ENCODE measurements around the gene ZXDC. TPM values are rescaled to one million over a fixed set of nuclear protein-coding genes. Genes with fewer than 3 reads are reported as not detected.

The ZXDC gene
- total and polyA plus RNA-seq, 9 donors, result 14.4 to 47.3 (median 32.7) TPM

DNA sequence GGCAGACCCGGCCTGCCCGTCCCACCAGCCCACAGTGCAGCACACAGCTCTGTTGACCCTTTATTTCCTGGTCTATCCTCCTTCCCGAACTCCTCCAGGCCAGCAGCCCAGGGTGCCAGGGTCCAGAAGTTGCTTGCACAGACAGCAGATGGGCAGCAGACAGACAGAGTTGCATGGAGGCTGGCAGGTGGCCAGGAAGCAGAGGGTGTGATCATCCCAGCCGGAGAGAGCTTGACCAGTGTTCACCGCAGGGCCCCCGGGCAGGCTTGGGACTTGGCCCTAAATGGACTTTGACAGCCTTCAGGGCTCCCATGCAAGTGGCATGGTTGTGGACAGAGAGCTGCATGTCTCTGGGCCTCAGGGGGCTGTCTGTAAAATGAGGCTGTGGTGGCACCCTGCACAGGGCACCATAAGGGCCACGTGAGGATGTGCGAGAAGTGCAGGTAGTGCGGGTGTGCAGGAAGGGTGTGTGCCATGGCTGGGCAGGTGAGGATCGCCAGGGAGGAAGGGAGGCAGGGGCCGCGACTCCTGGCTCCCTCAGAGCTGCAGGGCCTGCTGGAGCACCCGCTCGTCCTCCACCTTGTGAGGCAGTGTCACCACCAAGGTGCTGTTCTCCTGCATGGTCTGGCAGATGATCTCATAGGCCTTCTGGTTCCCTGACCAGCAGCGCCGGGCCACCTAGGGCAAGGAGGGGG lies 6.3 kb upstream of the ZXDC start:
- Histone ChIP-seq H3K36me3 (no peaks in the 10 kb centered on the region), H3K9me3 (no peaks in the 10 kb centered on the region), H3K27ac (no peak overlapping the region), H3K4me3 (no peak overlapping the region), H3K27me3 (no peaks in the 10 kb centered on the region), H3K4me1 (ENCODE audit: insufficient read depth) (no peaks in the 10 kb centered on the region)
- WGBS, 3 donors, result 77 to 85% (median 84%) methylated on average over 16 of the region's 16 CpGs
- peak in 1 of 5 donors; percentile 43 for DNase-seq
- TF ChIP-seq EP300 (IDR thresholded peaks at IDR 0.05), result no peak
- TF ChIP-seq, protein P1, sequence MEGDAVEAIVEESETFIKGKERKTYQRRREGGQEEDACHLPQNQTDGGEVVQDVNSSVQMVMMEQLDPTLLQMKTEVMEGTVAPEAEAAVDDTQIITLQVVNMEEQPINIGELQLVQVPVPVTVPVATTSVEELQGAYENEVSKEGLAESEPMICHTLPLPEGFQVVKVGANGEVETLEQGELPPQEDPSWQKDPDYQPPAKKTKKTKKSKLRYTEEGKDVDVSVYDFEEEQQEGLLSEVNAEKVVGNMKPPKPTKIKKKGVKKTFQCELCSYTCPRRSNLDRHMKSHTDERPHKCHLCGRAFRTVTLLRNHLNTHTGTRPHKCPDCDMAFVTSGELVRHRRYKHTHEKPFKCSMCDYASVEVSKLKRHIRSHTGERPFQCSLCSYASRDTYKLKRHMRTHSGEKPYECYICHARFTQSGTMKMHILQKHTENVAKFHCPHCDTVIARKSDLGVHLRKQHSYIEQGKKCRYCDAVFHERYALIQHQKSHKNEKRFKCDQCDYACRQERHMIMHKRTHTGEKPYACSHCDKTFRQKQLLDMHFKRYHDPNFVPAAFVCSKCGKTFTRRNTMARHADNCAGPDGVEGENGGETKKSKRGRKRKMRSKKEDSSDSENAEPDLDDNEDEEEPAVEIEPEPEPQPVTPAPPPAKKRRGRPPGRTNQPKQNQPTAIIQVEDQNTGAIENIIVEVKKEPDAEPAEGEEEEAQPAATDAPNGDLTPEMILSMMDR (IDR thresholded peaks at IDR 0.05), result no peak
- TF ChIP-seq POLR2A (IDR thresholded peaks at IDR 0.05), result no peak
- intact Hi-C loops (cut with DNase I), result no loop called here

DNA sequence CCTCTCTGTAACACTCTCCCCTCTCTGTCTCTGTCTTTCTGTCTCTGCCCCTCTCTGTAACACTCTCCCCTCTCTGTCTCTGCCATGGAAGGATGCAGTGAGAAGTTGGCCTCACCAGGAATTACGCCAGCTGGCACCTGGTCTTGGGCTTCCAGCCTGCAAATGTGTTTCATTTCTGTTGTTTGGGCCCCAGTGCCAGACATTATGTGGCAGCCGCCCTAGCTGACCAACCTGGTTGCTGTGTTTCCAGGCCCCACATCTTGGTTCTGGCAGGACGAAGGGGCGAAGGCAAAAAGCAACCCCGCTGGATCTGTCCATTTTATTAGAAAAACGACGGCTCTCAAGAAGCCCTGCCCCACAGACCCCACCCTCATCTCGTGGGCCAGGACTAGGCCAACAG lies 5.2 kb upstream of the ZXDC start:
- Histone ChIP-seq H3K27ac (no peak overlapping the region), H3K9me3 (no peaks in the 10 kb centered on the region), H3K27me3 (no peaks in the 10 kb centered on the region), H3K36me3 (no peaks in the 10 kb centered on the region), H3K4me1 (ENCODE audit: insufficient read depth) (no peaks in the 10 kb centered on the region), H3K4me3 (no peak overlapping the region)
- intact Hi-C loops (cut with DNase I), result no loop called here
- 72 to 75% (median 75%) methylated on average over 8 of the region's 8 CpGs for WGBS, 3 donors
- no peak for DNase-seq
- TF ChIP-seq POLR2A (IDR thresholded peaks at IDR 0.05) (no peak), EP300 (IDR thresholded peaks at IDR 0.05) (no peak)
- TF ChIP-seq, protein P1 (IDR thresholded peaks at IDR 0.05), result no peak

DNA sequence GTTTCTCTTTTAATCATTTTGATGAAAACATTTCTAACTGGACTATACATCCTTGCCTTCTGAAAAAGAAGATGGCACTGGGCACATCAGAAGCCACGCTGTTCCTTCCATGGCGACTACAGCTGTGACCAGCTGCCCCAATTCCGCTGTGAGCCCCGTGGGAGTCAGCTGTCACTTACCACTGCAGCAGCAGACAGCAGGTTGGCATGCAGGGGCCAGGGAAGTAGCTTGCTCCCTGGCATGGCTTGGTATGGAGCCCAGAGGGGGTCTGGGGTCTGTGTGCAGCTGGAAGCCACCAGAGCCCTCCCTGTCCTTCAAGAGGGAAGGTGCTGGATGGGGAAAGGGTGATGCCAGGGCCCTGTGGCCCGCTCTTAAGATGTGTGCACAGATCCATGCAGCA lies 4.5 kb upstream of the ZXDC start:
- H3K27ac ChIP-seq, result no peak overlapping the region
- TF ChIP-seq EP300 (IDR thresholded peaks at IDR 0.05) (no peak), POLR2A (IDR thresholded peaks at IDR 0.05) (no peak)
- TF ChIP-seq, protein P1 (IDR thresholded peaks at IDR 0.05), result no peak
- 69 to 77% (median 74%) methylated on average over 5 of the region's 5 CpGs for WGBS, 3 donors
- no peaks in the 10 kb centered on the region for H3K36me3 ChIP-seq
- H3K4me3 ChIP-seq, result no peak overlapping the region
- no peak for DNase-seq
- intact Hi-C loops (cut with DNase I), result no loop called here
- H3K4me1 ChIP-seq (ENCODE audit: insufficient read depth), result no peaks in the 10 kb centered on the region
- no peaks in the 10 kb centered on the region for H3K27me3 ChIP-seq
- no peaks in the 10 kb centered on the region for H3K9me3 ChIP-seq

DNA sequence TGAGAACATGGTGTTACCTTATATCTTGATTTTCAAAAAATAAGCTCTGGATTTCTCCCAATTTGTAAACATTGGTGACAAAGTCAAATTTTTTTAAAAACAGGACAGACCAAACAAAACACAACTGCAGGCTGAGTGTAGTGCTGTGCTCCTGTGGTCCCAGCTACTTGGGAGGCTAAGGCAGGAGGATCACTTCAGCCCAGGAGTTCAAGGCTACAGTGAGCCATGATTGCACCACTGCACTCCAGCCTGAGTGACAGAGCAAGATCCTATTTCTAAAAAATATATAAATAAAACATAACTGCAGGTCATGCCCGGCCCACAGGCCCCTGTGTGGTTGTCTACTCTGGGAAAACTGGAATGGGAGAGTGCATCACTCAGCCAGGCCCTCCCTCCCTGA lies 4.0 kb upstream of the ZXDC start:
- 70 to 94% (median 80%) methylated on average over 1 of the region's 1 CpG for WGBS, 3 donors

More for the DNA sequence above, 4.0 kb upstream of the ZXDC start:
- peaks cover 3% of the 10 kb centered on the region for H3K4me1 ChIP-seq (ENCODE audit: insufficient read depth)
- H3K36me3 ChIP-seq, result no peaks in the 10 kb centered on the region
- no peak overlapping the region for H3K27ac ChIP-seq
- no peaks in the 10 kb centered on the region for H3K27me3 ChIP-seq
- intact Hi-C loops (cut with DNase I), result loop anchor here in 2 of 4 donors (5.0 to 10.0 kb wide), 2 partner anchors 122 to 215 kb away; partner anchors contain the start of gene KLF15 (in 1 of the 2)
- no peak overlapping the region for H3K4me3 ChIP-seq
- no peaks in the 10 kb centered on the region for H3K9me3 ChIP-seq
- DNase-seq, result no peak
- TF ChIP-seq POLR2A (IDR thresholded peaks at IDR 0.05), result no peak
- TF ChIP-seq EP300 (IDR thresholded peaks at IDR 0.05), result no peak
- TF ChIP-seq, protein P1 (IDR thresholded peaks at IDR 0.05), result no peak

Data from ovary (tissue), 9 donors.